Erythroblast (primary cell): ENCODE measurements around the gene RGS7BP.

Source experiments
- GATA1 ChIP-seq: IDR thresholded peaks from 2 replicates; pipeline ENCODE4 v1.6.1; 2011; ENCODE audit warnings: low read depth, mild to moderate bottlenecking, control low read depth, low read length, moderate library complexity
- POLR2A ChIP-seq: IDR thresholded peaks from 2 replicates; pipeline ENCODE4 v1.6.1; 2011; ENCODE audit warnings: mild to moderate bottlenecking, low read length

DNA sequence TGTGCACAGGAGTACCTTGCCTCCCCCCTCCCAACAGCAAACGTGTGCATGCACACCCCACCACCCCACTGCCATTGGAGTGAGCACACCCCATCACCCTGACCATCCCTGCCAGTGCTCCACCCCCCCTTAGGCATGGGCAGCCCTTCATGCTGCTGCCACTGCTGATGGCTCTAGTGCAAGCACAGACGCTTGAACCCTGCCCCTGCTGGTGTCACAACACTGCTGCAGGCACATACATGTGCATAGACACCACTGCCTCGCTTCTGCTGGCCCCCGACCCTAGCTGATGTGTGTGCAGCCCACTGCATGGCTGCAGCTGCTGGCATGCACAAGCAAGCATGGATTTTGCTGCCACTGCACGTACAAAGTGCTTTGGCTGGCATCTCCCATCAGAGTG is 16.0 kb upstream of the RGS7BP start:
- TF ChIP-seq POLR2A (no peak), GATA1 (no peak)
